B cell (primary cell): ENCODE results near the gene KSR1. TPM values are rescaled to one million over a fixed set of nuclear protein-coding genes. Genes with fewer than 3 reads are reported as not detected.

Experiments
- ATAC-seq: fragments of 200-7000 bp; cut with Tn5 transposase; one replicate; pipeline ENCODE4 v1.10.0; 2021; ENCODE audit warnings: low read depth, mild to moderate bottlenecking, moderate number of reproducible peaks, moderate library complexity
- CTCF ChIA-PET: fragments of 350-600 bp; sonication (Branson Sonifier 250); formaldehyde crosslinking; loops from one replicate; lab custom pipeline; 2021; ENCODE audit warnings: antibody characterized with exemption, inconsistent platforms; lab: Charles Lee
- POLR2A ChIA-PET: fragments of 350-600 bp; sonication (Branson Sonifier 250); formaldehyde crosslinking; loops from one replicate; lab custom pipeline; 2021; ENCODE audit warnings: antibody characterized with exemption; lab: Charles Lee
- DNase-seq: peaks from one replicate; pipeline ENCODE4 v3.0.0; 2013
- H2AFZ ChIP-seq: 2 replicates; pipeline ENCODE4 v1.6.1; 2012; ENCODE audit warnings: mild to moderate bottlenecking, low read depth, low read length; ENCODE audit not compliant: insufficient read depth, poor library complexity, severe bottlenecking
- H3K27ac ChIP-seq, 2 donors: 1 replicate in 1 of 2; 2 replicates in 1 of 2; pipeline ENCODE4 v1.5.1; 2012 to 2013; ENCODE audit warnings: low read length in 2 of 2, mild to moderate bottlenecking in 2 of 2, moderate library complexity in 1 of 2
- H3K27me3 ChIP-seq, 4 experiments: fragments of 200-600 bp in 1 of 4; sonication (generic) in 1 of 4; replicated peaks in 1 of 4; 1 replicate in 2 of 4; 2 replicates in 2 of 4; pipeline versions ENCODE4 v1.6.1 to v1.7.0; 2013 to 2016; ENCODE audit warnings: low read length in 3 of 4, mild to moderate bottlenecking in 2 of 4, mixed read lengths in 1 of 4, moderate library complexity in 1 of 4; ENCODE audit not compliant: insufficient read depth in 4 of 4, control insufficient read depth in 3 of 4; ENCODE audit errors: control extremely low read depth in 1 of 4
- H3K36me3 ChIP-seq, 2 experiments: replicated peaks in 1 of 2; 1 replicate in 1 of 2; 2 replicates in 1 of 2; pipeline versions ENCODE4 v1.6.1 to v1.7.1; 2013; ENCODE audit warnings: low read length in 1 of 2; ENCODE audit not compliant: insufficient read depth in 2 of 2, control insufficient read depth in 1 of 2; ENCODE audit errors: control extremely low read depth in 1 of 2, extremely low read depth in 1 of 2
- H3K4me1 ChIP-seq, 2 donors: fragments of 200-600 bp in 1 of 2; sonication (generic) in 1 of 2; 1 replicate in 1 of 2; 2 replicates in 1 of 2; pipeline versions ENCODE4 v1.5.1 to v1.6.1; 2013 to 2017; ENCODE audit warnings: low read length in 2 of 2; ENCODE audit not compliant: control insufficient read depth in 2 of 2, insufficient read depth in 2 of 2
- H3K4me2 ChIP-seq: replicated peaks from 2 replicates; pipeline ENCODE3; 2012; ENCODE audit warnings: mild to moderate bottlenecking, low read depth, low read length; ENCODE audit not compliant: poor library complexity, severe bottlenecking
- H3K4me3 ChIP-seq, 5 experiments: fragments of 200-600 bp in 1 of 5; sonication (generic) in 1 of 5; 1 replicate in 3 of 5; 2 replicates in 2 of 5; pipeline versions ENCODE4 v1.5.1 to v1.7.0; 2011 to 2016; ENCODE audit warnings: low read length in 4 of 5, mild to moderate bottlenecking in 4 of 5, low read depth in 2 of 5, control low read depth in 1 of 5, moderate library complexity in 1 of 5; ENCODE audit not compliant: insufficient read depth in 1 of 5; ENCODE audit errors: control extremely low read depth in 1 of 5, extremely low read depth in 1 of 5
- H3K79me2 ChIP-seq: fragments of 200-600 bp; sonication (generic); one replicate; pipeline ENCODE4 v1.6.0; 2016; ENCODE audit warnings: low read length; ENCODE audit not compliant: control insufficient read depth, insufficient read depth
- H3K9ac ChIP-seq: fragments of 200-600 bp; sonication (generic); 2 replicates; pipeline ENCODE4 v1.6.1; 2017; ENCODE audit warnings: mild to moderate bottlenecking, low read length, moderate library complexity
- H3K9me3 ChIP-seq, 3 donors: one replicate each; pipeline versions ENCODE4 v1.6.1 to v1.7.1; 2013; ENCODE audit warnings: low read length in 2 of 3; ENCODE audit not compliant: control insufficient read depth in 2 of 3, insufficient read depth in 1 of 3; ENCODE audit errors: control extremely low read depth in 1 of 3
- H4K20me1 ChIP-seq: 2 replicates; pipeline ENCODE4 v1.6.0; 2012; ENCODE audit warnings: mild to moderate bottlenecking, low read length; ENCODE audit not compliant: insufficient read depth, control insufficient read depth, poor library complexity, severe bottlenecking
- H3K27ac Mint-ChIP-seq: one replicate; pipeline ENCODE4 v1.8.0; 2021; ENCODE audit warnings: mixed read lengths
- H3K27me3 Mint-ChIP-seq: one replicate; pipeline ENCODE4 v1.8.0; 2021; ENCODE audit warnings: mixed read lengths
- H3K4me1 Mint-ChIP-seq: one replicate; pipeline ENCODE4 v1.8.0; 2021; ENCODE audit warnings: mixed read lengths
- H3K4me3 Mint-ChIP-seq: one replicate; pipeline ENCODE4 v1.8.0; 2021; ENCODE audit warnings: mixed read lengths
- H3K9me3 Mint-ChIP-seq: one replicate; pipeline ENCODE4 v1.8.0; 2022; ENCODE audit warnings: mixed read lengths; ENCODE audit not compliant: insufficient read depth
- CTCF ChIP-seq: fragments of 200-600 bp; IDR thresholded peaks from one replicate; pipeline ENCODE4 v1.8.0; 2022; ENCODE audit warnings: antibody characterized with exemption, mild to moderate bottlenecking
- EZH2 ChIP-seq: IDR thresholded peaks from 2 replicates; pipeline ENCODE4 v1.6.1; 2012; ENCODE audit warnings: borderline replicate concordance, low read depth, mild to moderate bottlenecking, moderate library complexity, low read length; ENCODE audit not compliant: insufficient read depth, poor library complexity, severe bottlenecking
- WGBS: methylation state at CpG from one replicate; pipeline ENCODE4 v1.1.5; 2013; ENCODE audit warnings: missing lambda C conversion rate; ENCODE audit not compliant: insufficient coverage; 5-methylcytosine and 5-hydroxymethylcytosine counted together
- intact Hi-C: fragments of 100-400 bp; cut with micrococcal nuclease; formaldehyde crosslinking; loops from one replicate; pipeline ENCODE4 v1.10.0; 2022
- polyA plus RNA-seq: library from polyadenylated mRNA; depleted of rRNA; stranded (reverse); fragments of >200 nt; gene quantifications from 2 replicates; pipeline ENCODE4 v1.2.3, GENCODE V29; 2012
- total RNA-seq, 2 donors: library from RNA; stranded (reverse); fragments of 120-200 nt in 1 of 2; gene quantifications; 1 replicate in 1 of 2; 2 replicates in 1 of 2; pipeline versions ENCODE4 v1.2.3 to v1.2.4, GENCODE V29; 2013 to 2022

KSR1 gene
- total and polyA plus RNA-seq, 2 donors (not counting 1 experiment from before 2014, with no cell fraction given), result 27.5 to 85.6 TPM

GRCh38 chr17:27473190-27473747 lies 17.0 kb downstream of the KSR1 start:
- ATAC-seq, result peak; percentile 74
- H3K4me2 ChIP-seq, result peak overlapping the region; percentile 64
- peaks cover 35 to 60% of the 10 kb centered on the region in 2 donors for H3K4me1 ChIP-seq
- ChIA-PET POLR2A (interaction anchor here (0.9 to 1.5 kb wide), 3 partner anchors 16 to 33 kb away, joined by 3 to 5 read pairs (median 5); no protein-coding TSS in a partner anchor), CTCF (interaction anchor here (0.9 to 3.7 kb wide), 7 partner anchors 13 to 227 kb away, joined by 3 to 14 read pairs (median 4); partner anchors contain the start of gene KSR1)
- no peaks in the 10 kb centered on the region for H3K27me3 ChIP-seq
- TF ChIP-seq CTCF (no peak), EZH2 (no peak)
- 61% methylated on average over 6 of the region's 6 CpGs for WGBS
- H3K9me3 ChIP-seq, result no peaks in the 10 kb centered on the region
- peaks cover 68% of the 10 kb centered on the region for H3K4me1 Mint-ChIP-seq
- H3K79me2 ChIP-seq, result peaks cover 51% of the 10 kb centered on the region
- no peaks in the 10 kb centered on the region for H4K20me1 ChIP-seq
- H3K27ac ChIP-seq, result peak overlapping the region; percentile 80 to 89
- no peaks in the 10 kb centered on the region for H3K27me3 Mint-ChIP-seq
- peak overlapping the region in 3 of 5 experiments; percentile 13 to 38 (median 27) for H3K4me3 ChIP-seq
- H3K9me3 Mint-ChIP-seq, result no peaks in the 10 kb centered on the region
- DNase-seq, result no peak
- H3K9ac ChIP-seq, result peak overlapping the region; percentile 58
- intact Hi-C loops, result loop anchor here (2.0 to 5.0 kb wide), 4 partner anchors 16 to 121 kb away; partner anchors contain the start of gene KSR1
- no peaks in the 10 kb centered on the region for H3K36me3 ChIP-seq
- peak overlapping the region; percentile 81 for H3K4me3 Mint-ChIP-seq
- H2AFZ ChIP-seq, result peak overlapping the region; percentile 74
- peak overlapping the region; percentile 92 for H3K27ac Mint-ChIP-seq
